IMR-90 (cell line): Measurements from ENCODE around the gene KDM5D. TPM values are rescaled to one million over a fixed set of nuclear protein-coding genes. Genes with fewer than 3 reads are reported as not detected.

Experiments
- ATAC-seq: fragments of 200-7000 bp; cut with Tn5 transposase; 2 replicates; pipeline ENCODE4 v1.9.1; 2020; ENCODE audit warnings: low read depth, mild to moderate bottlenecking, moderate library complexity
- BruUV-seq: library from RNA; stranded (reverse); fragments of 400-500 nt; replicated peaks from 2 replicates; lab custom pipeline; 2021; lab: Mats Ljungman, UMichigan
- CTCF ChIA-PET: fragments of 300-600 bp; formaldehyde crosslinking; extraction: SDS; loops from one replicate; lab custom pipeline; 2021; ENCODE audit warnings: antibody characterized with exemption; lab: Yijun Ruan, JAX
- POLR2A ChIA-PET: fragments of 300-600 bp; sonication (Branson Sonifier 250); formaldehyde crosslinking; loops from one replicate; lab custom pipeline; 2022; ENCODE audit warnings: antibody characterized with exemption; ENCODE audit not compliant: unreplicated experiment; lab: Charles Lee
- DNase-seq: peaks from one replicate; pipeline ENCODE4 v3.0.0; 2013
- H2AFZ ChIP-seq: replicated peaks from 2 replicates; pipeline ENCODE3; 2013; ENCODE audit warnings: low read length, mild to moderate bottlenecking; ENCODE audit not compliant: poor library complexity
- H2AK5ac ChIP-seq: 2 replicates; pipeline ENCODE4 v1.6.1; 2013; ENCODE audit warnings: low read depth, low read length, inconsistent platforms
- H2AK9ac ChIP-seq: replicated peaks from 2 replicates; pipeline ENCODE3; 2013; ENCODE audit warnings: mild to moderate bottlenecking, low read depth, low read length, moderate library complexity; ENCODE audit not compliant: poor library complexity
- H2BK120ac ChIP-seq: 2 replicates; pipeline ENCODE4 v1.6.1; 2013; ENCODE audit warnings: low read depth, low read length, inconsistent platforms
- H2BK15ac ChIP-seq: 3 replicates; pipeline ENCODE4 v1.6.1; 2013; ENCODE audit warnings: low read depth, low read length, inconsistent platforms
- H2BK20ac ChIP-seq: 2 replicates; pipeline ENCODE4 v1.6.1; 2013; ENCODE audit warnings: low read depth, mild to moderate bottlenecking, inconsistent platforms, low read length, moderate library complexity
- H2BK5ac ChIP-seq: 2 replicates; pipeline ENCODE4 v1.6.1; 2013; ENCODE audit warnings: mild to moderate bottlenecking, low read depth, low read length, inconsistent platforms; ENCODE audit not compliant: poor library complexity, severe bottlenecking
- H3K14ac ChIP-seq: replicated peaks from 2 replicates; pipeline ENCODE4 v1.6.1; 2013; ENCODE audit warnings: low read depth, low read length, inconsistent platforms
- H3K18ac ChIP-seq: 2 replicates; pipeline ENCODE4 v1.6.1; 2013; ENCODE audit warnings: low read depth, low read length, control low read depth
- H3K23ac ChIP-seq: 2 replicates; pipeline ENCODE4 v1.6.1; 2013; ENCODE audit warnings: low read depth, low read length, inconsistent platforms
- H3K27ac ChIP-seq: 2 replicates; pipeline ENCODE4 v1.5.1; 2013; ENCODE audit warnings: mild to moderate bottlenecking, control low read depth, low read length; ENCODE audit not compliant: insufficient read depth
- H3K27me3 ChIP-seq: 2 replicates; pipeline ENCODE4 v1.6.1; 2013; ENCODE audit warnings: low read length; ENCODE audit not compliant: control insufficient read depth, insufficient read depth
- H3K36me3 ChIP-seq: 2 replicates; pipeline ENCODE4 v1.6.1; 2013; ENCODE audit warnings: low read length, mixed read lengths; ENCODE audit not compliant: control insufficient read depth, insufficient read depth
- H3K4ac ChIP-seq: 2 replicates; pipeline ENCODE4 v1.6.1; 2013; ENCODE audit warnings: low read depth, low read length, inconsistent platforms
- H3K4me1 ChIP-seq: 2 replicates; pipeline ENCODE4 v1.6.1; 2013; ENCODE audit warnings: low read length, mixed read lengths; ENCODE audit not compliant: control insufficient read depth, insufficient read depth
- H3K4me2 ChIP-seq: 2 replicates; pipeline ENCODE4 v1.6.1; 2013; ENCODE audit warnings: low read depth, mild to moderate bottlenecking, control low read depth, low read length, moderate library complexity
- H3K4me3 ChIP-seq: 2 replicates; pipeline ENCODE4 v1.5.1; 2013; ENCODE audit warnings: low read depth, mild to moderate bottlenecking, control low read depth, low read length, moderate library complexity; ENCODE audit not compliant: insufficient read depth
- H3K56ac ChIP-seq: 2 replicates; pipeline ENCODE4 v1.6.1; 2013; ENCODE audit warnings: low read length, inconsistent platforms; ENCODE audit not compliant: insufficient read depth; ENCODE audit errors: extremely low read depth
- H3K79me1 ChIP-seq, 2 experiments: 2 replicates each; pipeline ENCODE4 v1.6.1; 2013; ENCODE audit warnings: low read length in 2 of 2, inconsistent platforms in 1 of 2, low read depth in 1 of 2
- H3K9ac ChIP-seq: 2 replicates; pipeline ENCODE4 v1.6.1; 2013; ENCODE audit warnings: low read depth, low read length, control low read depth
- H3K9me1 ChIP-seq: 2 replicates; pipeline ENCODE4 v1.6.1; 2013; ENCODE audit warnings: low read length, inconsistent platforms; ENCODE audit not compliant: insufficient read depth
- H3K9me3 ChIP-seq: 2 replicates; pipeline ENCODE4 v1.6.1; 2013; ENCODE audit warnings: low read length; ENCODE audit not compliant: control insufficient read depth, insufficient read depth
- H4K20me1 ChIP-seq: 2 replicates; pipeline ENCODE4 v1.6.1; 2013; ENCODE audit warnings: low read length, inconsistent platforms; ENCODE audit not compliant: insufficient read depth
- H4K5ac ChIP-seq: 2 replicates; pipeline ENCODE4 v1.6.1; 2013; ENCODE audit warnings: mild to moderate bottlenecking, low read depth, low read length, control low read depth
- H4K8ac ChIP-seq, 2 experiments: 2 replicates each; pipeline ENCODE4 v1.6.1; 2013; ENCODE audit warnings: low read depth in 2 of 2, low read length in 2 of 2, control low read depth in 1 of 2, inconsistent platforms in 1 of 2
- H4K91ac ChIP-seq: 2 replicates; pipeline ENCODE4 v1.6.1; 2013; ENCODE audit warnings: low read depth, low read length, inconsistent platforms; ENCODE audit not compliant: insufficient read depth
- BHLHE40 ChIP-seq: fragments of 150-350 bp; IDR thresholded peaks from 2 replicates; pipeline ENCODE4 v1.6.1; 2016; ENCODE audit warnings: mild to moderate bottlenecking, low read depth, low read length
- CEBPB ChIP-seq: IDR thresholded peaks from 2 replicates; pipeline ENCODE4 v1.6.1; 2012; ENCODE audit warnings: low read depth, low read length, improper control_type of control experiment
- CHD1 ChIP-seq: IDR thresholded peaks from 2 replicates; pipeline ENCODE4 v1.6.1; 2012; ENCODE audit warnings: low read depth, low read length, improper control_type of control experiment
- CTCF ChIP-seq: conservative IDR thresholded peaks from 2 replicates; pipeline ENCODE4 v1.5.1; 2012; ENCODE audit warnings: mild to moderate bottlenecking, low read depth, low read length, improper control_type of control experiment
- ELK1 ChIP-seq: fragments of 150-350 bp; IDR thresholded peaks from 2 replicates; pipeline ENCODE4 v1.6.1; 2016; ENCODE audit warnings: low read depth, mild to moderate bottlenecking, low read length, moderate library complexity, borderline replicate concordance
- FOS ChIP-seq: fragments of 150-350 bp; IDR thresholded peaks from 2 replicates; pipeline ENCODE4 v1.6.1; 2016; ENCODE audit warnings: low read depth, low read length
- MAFK ChIP-seq: IDR thresholded peaks from 2 replicates; pipeline ENCODE4 v1.6.1; 2012; ENCODE audit warnings: low read depth, low read length, improper control_type of control experiment
- MAZ ChIP-seq: IDR thresholded peaks from 2 replicates; pipeline ENCODE4 v1.6.1; 2012; ENCODE audit warnings: low read depth, mild to moderate bottlenecking, low read length, improper control_type of control experiment, moderate library complexity, borderline replicate concordance
- MXI1 ChIP-seq: IDR thresholded peaks from 2 replicates; pipeline ENCODE4 v1.6.1; 2012; ENCODE audit warnings: low read depth, mild to moderate bottlenecking, low read length, moderate library complexity, borderline replicate concordance
- NFE2L2 ChIP-seq: fragments of 150-350 bp; IDR thresholded peaks from 2 replicates; pipeline ENCODE4 v1.6.1; 2016; ENCODE audit warnings: low read depth, mild to moderate bottlenecking, low read length
- POLR2A ChIP-seq: IDR thresholded peaks from 2 replicates; pipeline ENCODE4 v1.6.1; 2012; ENCODE audit warnings: mild to moderate bottlenecking, low read depth, low read length
- RAD21 ChIP-seq: IDR thresholded peaks from 2 replicates; pipeline ENCODE4 v1.6.1; 2012; ENCODE audit warnings: low read length, improper control_type of control experiment
- RCOR1 ChIP-seq: IDR thresholded peaks from 2 replicates; pipeline ENCODE4 v1.6.1; 2012; ENCODE audit warnings: mild to moderate bottlenecking, low read length, improper control_type of control experiment; ENCODE audit not compliant: insufficient replicate concordance
- RFX5 ChIP-seq: IDR thresholded peaks from 2 replicates; pipeline ENCODE4 v1.8.0; 2012; ENCODE audit warnings: low read depth, mild to moderate bottlenecking, low read length, moderate library complexity
- SMC3 ChIP-seq: fragments of 150-350 bp; IDR thresholded peaks from 2 replicates; pipeline ENCODE4 v1.6.1; 2016; ENCODE audit warnings: low read depth, mild to moderate bottlenecking, antibody characterized with exemption, low read length, moderate library complexity
- USF2 ChIP-seq: fragments of 150-350 bp; IDR thresholded peaks from 2 replicates; pipeline ENCODE4 v1.6.1; 2017; ENCODE audit warnings: mild to moderate bottlenecking, antibody characterized with exemption, low read length, low read depth
- WGBS, 2 experiments: methylation state at CpG; one replicate each; pipeline versions ENCODE4 v1.1.5 to v1.1.7; 2013; ENCODE audit warnings: missing lambda C conversion rate in 2 of 2; ENCODE audit not compliant: insufficient read length in 1 of 2; ENCODE audit errors: extremely low coverage in 2 of 2; 5-methylcytosine and 5-hydroxymethylcytosine counted together
- dilution Hi-C: fragments of 300-500 bp; cut with HindIII; formaldehyde crosslinking; loops from one replicate; pipeline ENCODE4 v1.14.3; 2018; ENCODE audit warnings: low sequenced_read_pairs; ENCODE audit not compliant: unreplicated experiment
- in situ Hi-C: fragments of 300-500 bp; cut with MboI; formaldehyde crosslinking; loops from 3 replicates; pipeline ENCODE4 v1.14.3; 2019; ENCODE audit warnings: low sequenced_read_pairs, inconsistent platforms, mixed read lengths
- intact Hi-C: fragments of 100-400 bp; cut with micrococcal nuclease; formaldehyde crosslinking; loops from 2 replicates; pipeline ENCODE4 v1.10.0; 2022
- polyA plus RNA-seq, 3 experiments: library from polyadenylated mRNA; depleted of rRNA; stranded (reverse); fragments of >200 nt; gene quantifications; 2 replicates each; pipeline ENCODE4 v1.2.3, GENCODE V29; 2012; ENCODE audit warnings: low replicate concordance in 1 of 3
- total RNA-seq: library from RNA; depleted of rRNA; stranded (reverse); fragments of >200 nt; gene quantifications from 2 replicates; pipeline ENCODE4 v1.2.3, GENCODE V29; 2012

Gene KDM5D
- total and polyA plus RNA-seq, 2 of the 4 experiments (the other 2 are of a cell fraction): not detected

- Histone ChIP-seq H3K4me3 (no peak overlapping the region), H2BK20ac (no peak overlapping the region), H3K9me3 (no peaks in the 10 kb centered on the region), H3K4me1 (no peaks in the 10 kb centered on the region), H3K23ac (no peak overlapping the region), H3K36me3 (no peaks in the 10 kb centered on the region), H4K20me1 (no peaks in the 10 kb centered on the region), H3K27me3 (no peaks in the 10 kb centered on the region), H3K4ac (no peak overlapping the region), H3K79me1 (no peaks in the 10 kb centered on the region), H2BK120ac (no peak overlapping the region), H4K8ac (no peak overlapping the region), H3K56ac (no peak overlapping the region), H3K18ac (no peak overlapping the region), H4K91ac (no peak overlapping the region), H3K9me1 (no peaks in the 10 kb centered on the region), H3K4me2 (no peak overlapping the region), H2BK5ac (no peak overlapping the region), H2AK9ac (no peak overlapping the region), H3K27ac (no peak overlapping the region), H2AFZ (no peak overlapping the region), H2BK15ac (no peak overlapping the region), H2AK5ac (no peak overlapping the region), H4K5ac (no peak overlapping the region), H3K9ac (no peak overlapping the region), H3K14ac (no peak overlapping the region)
- dilution Hi-C loops (no loop called here), intact Hi-C loops (no loop called here), in situ Hi-C loops (no loop called here)
- ChIA-PET POLR2A (no interaction called here), CTCF (no interaction called here)
- ATAC-seq (no peak), DNase-seq (no peak)
- TF ChIP-seq CTCF (no peak), RAD21 (no peak), MAFK (no peak), RFX5 (no peak), RCOR1 (no peak), CEBPB (no peak), BHLHE40 (no peak), MAZ (no peak), NFE2L2 (no peak), FOS (no peak), USF2 (no peak), ELK1 (no peak), MXI1 (no peak), SMC3 (no peak), POLR2A (no peak), CHD1 (no peak)
- no CpG with 5 or more reads among the region's 14 CpGs for WGBS, 2 experiments
- no TSS peak for BruUV-seq
Measured at GRCh38 chrY:19706273-19706672, 38.3 kb downstream of the KDM5D start.
